Bronchial epithelial cell (primary cell): ENCODE results near the gene FRYL. TPM values are rescaled to one million over a fixed set of nuclear protein-coding genes. Genes with fewer than 3 reads are reported as not detected.

ENCODE experiments used
- DNase-seq: peaks from one replicate; pipeline ENCODE4 v3.0.0-alpha.2; 2010; ENCODE audit warnings: low read depth
- FAIRE-seq: peaks from 2 replicates; lab custom pipeline; 2011; peaks lifted over from hg19 to GRCh38; lab: Jason Lieb, UNC
- H3K27me3 ChIP-seq: 2 replicates; pipeline ENCODE4 v1.5.1; 2011; ENCODE audit warnings: low read length; ENCODE audit not compliant: control insufficient read depth, insufficient read depth
- H3K36me3 ChIP-seq: 2 replicates; pipeline ENCODE4 v1.5.1; 2011; ENCODE audit warnings: low read length; ENCODE audit not compliant: control insufficient read depth, insufficient read depth
- H3K4me3 ChIP-seq: 2 replicates; pipeline ENCODE4 v1.5.1; 2011; ENCODE audit warnings: mild to moderate bottlenecking, low read depth, low read length, control low read depth
- CTCF ChIP-seq: IDR thresholded peaks from 2 replicates; pipeline ENCODE4 v1.5.1; 2011; ENCODE audit warnings: mild to moderate bottlenecking, moderate library complexity, low read length, control low read depth, inconsistent platforms; ENCODE audit not compliant: insufficient read depth, severe bottlenecking
- total RNA-seq: library from RNA; depleted of rRNA; stranded (reverse); fragments of >200 nt; gene quantifications from 2 replicates; pipeline ENCODE4 v1.2.1, GENCODE V29; 2014

Gene FRYL
- total RNA-seq, 1 donor from 2014 or later = 43.2 TPM

GRCh38 chr4:48591372-48591771 is 188.7 kb downstream of the FRYL start:
- no peak for FAIRE-seq
- H3K36me3 ChIP-seq = peaks cover 3% of the 10 kb centered on the region

GRCh38 chr4:48590884-48591283 is 189.2 kb downstream of the FRYL start:
- Histone ChIP-seq H3K27me3 (no peaks in the 10 kb centered on the region), H3K36me3 (peaks cover 3% of the 10 kb centered on the region), H3K4me3 (no peak overlapping the region)
- no peak for TF ChIP-seq CTCF
- FAIRE-seq (no peak), DNase-seq (no peak)

More at GRCh38 chr4:48591372-48591771, 188.7 kb downstream of the FRYL start:
- Histone ChIP-seq H3K27me3 (no peaks in the 10 kb centered on the region), H3K4me3 (no peak overlapping the region)
- DNase-seq = no peak
- no peak for TF ChIP-seq CTCF

GRCh38 chr4:48589098-48589445 is 191.0 kb downstream of the FRYL start:
- H3K4me3 ChIP-seq = no peak overlapping the region
- FAIRE-seq = no peak
- no peak for DNase-seq
- peaks cover 5% of the 10 kb centered on the region for H3K36me3 ChIP-seq
- TF ChIP-seq CTCF = no peak
- H3K27me3 ChIP-seq = no peaks in the 10 kb centered on the region

GRCh38 chr4:48588230-48589097 is 191.6 kb downstream of the FRYL start:
- no peak for TF ChIP-seq CTCF
- FAIRE-seq (no peak), DNase-seq (no peak)
- H3K36me3 ChIP-seq = peaks cover 5% of the 10 kb centered on the region
- no peaks in the 10 kb centered on the region for H3K27me3 ChIP-seq
- H3K4me3 ChIP-seq = no peak overlapping the region

- H3K36me3 ChIP-seq = peaks cover 8% of the 10 kb centered on the region
- no peak for FAIRE-seq
Measured at GRCh38 chr4:48585401-48585800, 194.7 kb downstream of the FRYL start.

More at GRCh38 chr4:48585401-48585800, 194.7 kb downstream of the FRYL start:
- Histone ChIP-seq H3K27me3 (no peaks in the 10 kb centered on the region), H3K4me3 (no peak overlapping the region)
- TF ChIP-seq CTCF = no peak
- DNase-seq = no peak
